GM21717 (cell line): Measurements from ENCODE around the gene CHEK1.
"Not testable (repeated sequence)": the region's sequence is repeated elsewhere in the genome, so short reads cannot be mapped to it uniquely, and the experiment has no call there.

Experiments
- ATAC-seq: cut with Tn5 transposase; IDR thresholded peaks from one replicate; pipeline ENCODE4 v1.9.1; 2021; ENCODE audit warnings: mild to moderate bottlenecking, moderate library complexity; ENCODE audit not compliant: unreplicated experiment

CHEK1 gene

DNA sequence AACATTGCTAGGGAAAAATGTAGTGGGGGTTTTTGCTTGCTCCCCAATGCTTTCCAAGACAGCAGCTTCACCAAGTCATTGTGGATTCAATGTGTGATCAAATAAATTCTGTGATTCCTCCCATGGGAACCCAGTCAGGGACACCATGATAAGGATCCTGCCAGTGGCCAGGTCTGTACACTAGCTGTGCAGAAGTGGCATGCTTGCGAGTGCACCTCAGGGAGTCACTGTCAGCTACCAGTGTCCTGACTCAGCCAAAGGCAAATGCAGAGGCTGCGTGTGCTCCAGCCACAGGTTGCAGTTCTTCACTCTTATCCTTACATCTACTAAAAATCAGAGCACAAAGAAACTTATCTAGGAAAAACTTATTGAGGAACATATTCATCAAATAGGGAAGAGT is 65.0 kb downstream of the CHEK1 start:
- no peak for ATAC-seq

DNA sequence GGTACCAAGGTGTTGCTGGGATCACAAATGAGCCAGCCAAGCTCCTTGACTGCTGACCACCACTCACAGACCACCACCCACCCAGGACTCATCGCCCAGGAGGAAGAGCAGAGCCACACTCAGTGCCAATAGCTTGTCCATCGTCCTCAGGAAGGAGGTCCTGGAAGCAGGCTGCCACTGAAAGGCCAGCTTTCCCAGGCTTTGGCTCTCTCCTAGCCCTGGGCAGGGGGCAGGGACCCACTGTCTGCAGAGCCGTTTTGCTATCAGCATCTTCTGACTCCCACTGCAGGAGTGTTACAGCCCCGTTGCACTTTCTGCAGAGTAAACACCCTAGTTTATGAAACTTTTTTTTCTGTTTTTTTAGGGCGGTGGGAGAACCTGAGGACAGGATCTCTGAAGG is 67.9 kb downstream of the CHEK1 start:
- no peak for ATAC-seq

- no peak for ATAC-seq
Measured at GRCh38 chr11:125694951-125695350, 70.0 kb downstream of the CHEK1 start.

- no peak for ATAC-seq
Measured at GRCh38 chr11:125701018-125701610, 76.2 kb downstream of the CHEK1 start.

DNA sequence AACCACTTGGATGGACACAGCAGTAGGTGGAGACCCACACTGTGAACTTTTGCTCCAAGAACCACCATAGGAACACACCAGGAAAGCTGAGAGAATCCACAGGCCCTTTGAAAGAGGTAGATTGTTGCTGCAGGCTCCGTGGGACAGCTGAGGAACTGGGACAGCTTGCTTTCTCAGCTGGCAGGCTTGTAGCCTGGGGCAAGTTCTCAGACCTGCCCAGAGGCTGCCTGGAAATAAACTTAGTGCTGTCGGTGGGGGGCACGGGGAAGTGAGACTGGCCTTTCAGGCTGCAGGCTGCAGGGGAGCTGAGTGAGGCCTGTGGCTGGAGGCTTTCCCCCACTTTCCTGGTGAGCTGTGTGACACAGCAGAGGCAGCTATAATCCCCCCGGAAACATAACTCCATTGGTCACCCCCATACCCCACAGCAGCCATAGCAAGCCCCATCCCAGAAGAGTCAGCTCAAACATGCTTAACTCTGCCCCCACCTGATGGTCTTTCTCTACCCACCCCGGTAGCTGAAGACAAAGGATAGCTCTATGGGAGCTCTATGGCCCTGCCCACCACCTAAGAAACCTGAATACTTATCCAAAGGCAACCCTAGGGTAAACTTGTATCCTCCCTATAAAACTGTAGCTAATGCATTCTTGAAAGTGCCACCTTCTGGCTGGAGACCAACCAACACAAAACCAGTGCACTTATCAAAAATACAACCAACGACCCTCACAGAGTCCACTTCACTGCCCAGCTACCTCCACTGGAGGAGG is 77.1 kb downstream of the CHEK1 start:
- no peak for ATAC-seq

GRCh38 chr11:125704686-125705085 is 79.7 kb downstream of the CHEK1 start:
- ATAC-seq: not testable (repeated sequence)

DNA sequence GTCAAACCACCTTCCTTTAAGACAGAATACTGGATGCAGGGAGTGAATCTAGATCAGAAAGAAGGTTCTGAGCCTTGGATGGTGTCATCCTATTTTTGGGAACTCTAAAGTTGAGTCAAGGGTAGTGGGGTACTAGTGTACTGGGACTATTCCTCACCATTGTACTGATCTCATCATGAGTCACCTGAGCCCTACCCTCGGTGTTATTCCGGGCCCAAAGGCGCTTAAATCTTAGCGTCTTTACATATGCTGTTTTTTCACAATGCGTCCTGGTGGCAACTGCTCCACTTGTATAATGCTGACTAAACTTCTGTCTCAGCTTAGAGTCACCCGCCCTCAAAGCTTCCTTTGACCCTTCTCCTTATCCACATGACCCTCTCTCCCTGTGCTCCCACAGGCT is 95.8 kb downstream of the CHEK1 start:
- no peak for ATAC-seq

DNA sequence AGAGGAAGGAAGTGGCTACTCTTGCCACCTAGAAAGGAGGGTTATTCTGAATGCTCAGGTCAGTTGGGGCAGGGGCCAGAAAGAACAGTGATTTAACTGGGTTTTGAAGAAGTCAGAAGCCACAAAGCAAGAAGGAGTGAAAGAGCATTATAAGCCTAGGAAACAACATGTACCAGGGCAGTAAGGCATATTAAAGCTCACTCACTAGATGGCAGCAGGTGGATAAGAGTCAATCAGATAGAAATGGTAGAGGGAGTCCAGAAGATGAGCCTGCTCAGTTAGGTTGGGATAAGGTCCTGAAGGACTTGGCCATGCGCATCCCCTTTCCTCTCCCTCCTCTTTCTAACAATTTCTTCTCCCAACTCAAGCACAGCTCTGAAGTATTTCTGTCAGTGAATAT is 99.2 kb downstream of the CHEK1 start:
- no peak for ATAC-seq
